GM19467 (cell line): ENCODE data around the gene LHPP.

Experiments used
- ATAC-seq: cut with Tn5 transposase; IDR thresholded peaks from one replicate; pipeline ENCODE4 v1.9.1; 2021; ENCODE audit warnings: mild to moderate bottlenecking, moderate library complexity; ENCODE audit not compliant: unreplicated experiment

LHPP gene

DNA sequence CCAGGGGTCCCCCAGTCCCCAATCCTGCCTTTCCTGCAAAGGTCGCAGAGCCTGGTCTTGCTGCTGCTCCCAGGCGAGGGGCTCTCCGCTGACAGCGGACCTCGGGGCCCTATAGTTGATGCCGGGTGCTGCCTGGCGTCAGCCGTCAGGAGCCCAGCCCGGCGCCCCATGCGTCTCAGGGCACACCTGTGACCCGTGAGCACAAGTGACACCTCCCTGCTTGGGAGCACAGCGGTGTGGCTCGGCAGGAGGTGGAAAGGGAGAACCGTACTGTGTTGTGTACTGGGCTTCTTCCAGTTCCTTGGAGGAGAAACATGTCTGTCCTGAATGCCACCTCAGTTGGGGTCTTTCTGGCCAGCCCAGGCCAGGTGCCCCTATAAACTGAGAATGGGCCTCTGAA, 56.7 kb downstream of the LHPP start:
- ATAC-seq = no peak

- no peak for ATAC-seq
Measured at GRCh38 chr10:124520558-124521428, 59.2 kb downstream of the LHPP start.

DNA sequence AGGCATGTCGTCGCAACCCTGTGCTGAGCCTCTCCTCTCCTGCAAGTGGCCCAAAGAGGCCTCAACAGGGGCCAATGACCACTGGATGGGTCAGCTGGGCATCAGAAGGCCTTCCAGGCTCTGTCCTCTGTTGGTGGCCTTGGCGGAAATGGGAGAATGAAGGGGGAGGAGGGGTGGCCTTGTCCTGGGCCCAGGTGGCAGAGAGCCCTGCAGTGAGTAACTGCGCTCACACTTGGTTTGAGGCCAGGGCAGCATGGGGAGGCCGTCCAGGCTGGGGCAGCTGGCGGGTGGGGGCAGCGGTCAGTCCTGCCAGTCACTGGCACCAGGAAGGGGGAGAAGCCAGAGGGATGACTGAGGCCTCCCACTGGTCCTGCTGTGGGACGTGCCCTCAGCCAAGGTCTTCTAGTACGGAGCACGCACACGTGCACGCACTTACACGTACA, 59.8 kb downstream of the LHPP start:
- no peak for ATAC-seq

DNA sequence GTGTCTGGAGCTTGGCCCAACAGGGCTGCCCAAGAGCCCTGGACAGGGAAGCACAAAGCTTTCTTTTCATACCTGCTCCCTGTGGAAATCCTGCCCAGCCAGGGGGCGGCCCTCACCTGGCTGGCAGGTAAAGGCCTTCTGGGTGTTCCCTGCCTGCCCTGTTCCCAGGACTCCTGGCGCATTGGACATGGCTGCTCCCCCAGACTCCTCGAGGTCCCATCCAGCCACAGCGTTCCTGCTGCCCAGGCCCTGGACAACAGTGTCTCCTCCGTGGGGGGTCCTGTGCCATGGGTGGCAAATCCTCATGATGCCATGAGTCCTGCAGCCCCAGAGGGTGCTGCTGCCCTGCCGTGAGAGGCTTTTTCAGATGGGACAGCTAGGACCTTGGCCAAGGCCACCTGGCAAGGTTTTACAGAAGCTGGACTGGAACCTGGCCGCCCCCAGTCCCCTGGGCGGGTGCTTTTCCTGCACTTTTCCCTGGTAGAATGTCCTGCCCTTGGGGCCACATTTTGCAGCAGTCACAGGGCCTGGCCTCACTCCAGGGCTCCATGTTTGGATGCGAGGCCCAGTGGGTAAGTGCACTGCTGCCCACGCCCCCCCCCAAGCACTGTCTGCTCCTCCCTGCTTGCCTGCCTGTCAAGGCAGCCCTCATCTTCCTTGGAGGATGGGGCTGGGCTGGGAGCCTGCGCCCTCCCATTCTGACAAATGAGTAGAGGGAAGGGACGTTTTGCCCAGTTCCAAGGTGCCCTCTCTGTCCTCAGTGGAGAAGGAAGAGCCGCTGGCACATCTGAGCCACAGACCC, 60.7 kb downstream of the LHPP start:
- no peak for ATAC-seq

DNA sequence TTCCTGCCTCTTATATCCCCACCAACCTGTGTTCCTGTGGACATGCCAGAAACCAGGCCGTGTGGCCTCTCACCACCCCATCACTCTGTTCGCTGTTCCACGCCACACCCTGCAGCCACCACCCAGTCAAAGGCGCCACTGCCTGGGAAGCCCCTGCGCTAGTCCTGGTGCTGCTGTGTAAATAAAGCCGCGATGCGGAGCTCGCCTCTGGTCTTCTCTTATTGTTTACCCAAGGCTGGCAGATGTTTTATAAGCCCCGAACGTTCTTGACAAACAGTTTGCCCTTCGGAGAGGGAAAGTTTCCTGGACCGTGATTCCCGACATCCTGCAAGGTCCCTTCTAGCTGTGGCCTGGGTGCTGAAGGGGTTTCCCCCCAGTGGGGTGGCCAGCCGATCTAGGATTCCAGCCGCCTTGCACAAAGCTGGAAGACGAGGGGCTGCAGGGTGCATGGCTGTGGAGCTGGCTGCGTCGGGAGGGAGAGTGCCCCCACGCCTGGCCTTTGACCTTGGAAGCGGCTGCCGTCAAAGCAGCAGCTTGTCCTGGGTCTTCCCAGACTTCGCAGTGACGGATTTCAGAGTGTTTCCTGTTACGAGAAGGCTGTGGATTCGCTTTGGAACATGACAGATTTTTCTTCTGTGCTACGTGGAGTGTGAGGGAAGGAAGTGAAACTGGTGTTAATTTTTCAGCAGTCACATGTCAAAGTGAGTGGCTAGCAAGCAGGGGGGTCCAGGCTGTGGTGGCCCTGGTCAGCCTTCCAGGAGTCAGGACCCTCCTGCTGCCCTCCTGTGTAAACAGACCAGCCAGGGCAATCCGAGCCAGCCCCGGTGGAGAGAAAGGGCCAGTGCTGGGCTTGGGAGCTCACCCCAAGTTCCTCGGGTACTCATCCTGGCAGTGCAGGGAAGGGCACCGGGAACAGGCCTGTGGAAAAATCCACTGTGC, 61.6 kb downstream of the LHPP start:
- no peak for ATAC-seq

DNA sequence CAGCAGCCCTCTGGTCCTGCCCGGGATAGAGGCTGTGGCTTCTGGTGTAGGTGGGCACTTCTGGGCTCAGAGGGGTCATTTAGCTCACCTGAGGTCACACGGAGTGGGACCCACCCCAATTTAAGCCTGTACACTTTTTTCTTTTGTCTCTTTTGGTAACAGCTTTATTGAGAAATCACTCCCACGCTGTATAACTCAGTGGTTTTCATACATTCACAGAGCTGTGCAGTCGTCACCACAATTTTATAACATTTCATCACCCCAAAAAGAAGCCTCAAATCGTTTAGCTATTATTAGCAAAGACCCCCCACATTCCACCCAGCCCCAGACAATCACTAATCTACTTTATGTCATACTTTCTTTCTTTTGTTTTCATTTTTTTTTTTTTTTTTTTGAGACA, 62.3 kb downstream of the LHPP start:
- no peak for ATAC-seq

GRCh38 chr10:124524991-124525653, 63.5 kb downstream of the LHPP start:
- no peak for ATAC-seq

GRCh38 chr10:124525751-124526600, 64.4 kb downstream of the LHPP start:
- no peak for ATAC-seq

- no peak for ATAC-seq
Measured at GRCh38 chr10:124526621-124527267, 65.1 kb downstream of the LHPP start.

DNA sequence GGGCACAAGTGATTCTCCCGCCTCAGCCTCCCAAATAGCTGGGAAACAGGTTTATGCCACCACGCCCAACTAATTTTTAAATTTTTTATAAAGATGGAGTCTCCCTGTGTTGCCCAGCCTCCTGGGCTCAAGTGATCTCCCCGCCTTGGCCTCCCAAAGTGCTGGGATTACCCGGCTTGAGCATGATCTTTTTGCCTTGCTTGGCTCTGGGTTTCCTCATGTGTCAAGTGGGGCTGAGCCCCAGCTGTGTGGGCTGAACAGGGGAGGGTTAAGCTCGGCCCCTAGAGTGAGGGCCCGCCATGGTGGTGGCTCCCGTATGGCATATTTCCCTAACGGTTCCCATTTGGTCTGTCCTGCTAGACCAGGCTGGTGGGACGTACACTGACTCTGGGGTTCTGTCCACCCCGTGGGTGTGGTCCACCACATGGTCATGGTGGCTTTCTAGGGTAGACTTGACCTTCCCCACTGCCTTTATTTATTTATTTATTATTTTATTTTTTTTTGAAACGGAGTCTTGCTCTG, 66.3 kb downstream of the LHPP start:
- no peak for ATAC-seq

DNA sequence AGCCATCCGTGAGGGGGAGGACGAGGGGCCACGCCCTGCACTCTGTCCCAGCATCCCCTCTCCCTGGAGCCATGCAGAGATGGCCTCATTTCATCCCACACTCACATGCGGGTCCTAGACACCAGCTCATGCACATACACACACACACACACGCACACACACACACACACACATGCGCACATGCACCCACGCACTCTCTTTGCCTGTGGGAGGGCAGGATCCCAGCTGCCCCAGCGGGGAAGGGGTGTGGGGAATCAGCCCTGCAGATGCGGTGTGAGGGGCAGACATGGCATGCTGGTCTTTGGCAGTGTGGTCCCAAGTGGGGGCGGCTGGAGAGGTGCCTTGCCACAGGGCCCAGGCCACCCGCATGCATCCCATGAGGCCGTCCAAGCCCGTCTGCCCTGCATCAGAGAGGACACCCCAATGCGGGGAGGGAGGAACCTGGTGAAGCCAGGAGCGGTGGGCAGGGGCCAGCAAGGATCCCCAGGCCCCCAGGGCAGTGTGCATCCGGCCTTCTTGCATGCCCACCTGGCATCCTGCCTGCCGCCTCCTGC, 68.1 kb downstream of the LHPP start:
- no peak for ATAC-seq

GRCh38 chr10:124530215-124530665, 68.6 kb downstream of the LHPP start:
- peak; percentile 81 for ATAC-seq

DNA sequence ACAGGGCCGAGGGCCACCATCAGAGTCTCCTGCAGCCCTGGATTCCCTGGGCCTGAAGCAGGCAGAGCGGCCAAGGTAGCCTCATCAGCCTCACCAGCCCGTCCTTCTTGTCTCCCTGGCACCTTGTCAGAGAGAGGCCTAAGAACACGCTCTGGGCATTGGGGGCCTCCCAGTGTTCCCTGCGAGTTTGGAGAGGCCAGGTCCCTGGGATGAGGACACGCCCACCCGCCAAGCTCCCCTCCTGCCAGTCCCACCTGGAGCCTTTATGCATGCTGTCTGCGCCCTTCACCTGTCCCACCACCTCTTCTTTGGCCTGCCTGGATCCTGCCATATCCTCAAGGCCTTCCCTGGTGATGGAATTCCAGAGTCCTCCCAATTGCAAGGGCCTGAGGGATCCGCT, 69.2 kb downstream of the LHPP start:
- ATAC-seq = no peak

- no peak for ATAC-seq
Measured at GRCh38 chr10:124532106-124532641, 70.6 kb downstream of the LHPP start.

- no peak for ATAC-seq
Measured at GRCh38 chr10:124532788-124533187, 71.2 kb downstream of the LHPP start.

DNA sequence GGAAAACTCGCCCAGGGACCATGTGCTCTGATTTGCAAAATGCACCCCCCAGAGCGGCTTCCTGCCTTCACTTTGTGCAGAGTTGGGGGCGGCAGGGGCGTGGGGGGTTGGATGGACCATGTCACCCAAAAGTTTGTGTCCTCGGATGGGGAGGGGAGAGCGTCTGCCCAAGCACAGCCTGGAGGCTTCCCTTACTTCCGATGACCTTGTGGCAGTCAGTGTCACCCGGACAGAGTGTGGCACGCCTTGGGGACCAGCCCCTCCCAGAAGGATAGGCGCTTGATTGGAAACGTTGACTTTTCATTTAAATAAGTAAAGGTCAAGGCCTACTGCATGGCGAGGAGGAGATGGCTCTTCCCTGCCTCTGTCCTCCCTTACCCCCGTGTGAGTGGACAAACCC, 71.6 kb downstream of the LHPP start:
- no peak for ATAC-seq

- ATAC-seq = no peak
Measured at GRCh38 chr10:124534231-124534798, 72.7 kb downstream of the LHPP start.
